PFSK-1 (cell line): ENCODE results near the gene PLCD4.

ENCODE experiments used
- FOXP2 ChIP-seq: optimal IDR thresholded peaks from 2 replicates; pipeline ENCODE3; 2011; ENCODE audit warnings: borderline replicate concordance, control low read depth, inconsistent platforms; ENCODE audit not compliant: insufficient read depth; ENCODE audit errors: extremely low read length, extremely low read depth
- POLR2AphosphoS5 ChIP-seq: IDR thresholded peaks from 2 replicates; pipeline ENCODE4 v1.6.1; 2012; ENCODE audit warnings: low read depth, mild to moderate bottlenecking, control low read depth, low read length, moderate library complexity
- REST ChIP-seq, 2 experiments: IDR thresholded peaks; 2 replicates each; pipeline versions ENCODE4 v1.6.1 to v1.8.0; 2011 to 2012; ENCODE audit warnings: low read depth in 2 of 2, low read length in 2 of 2, control low read depth in 1 of 2, inconsistent platforms in 1 of 2, mild to moderate bottlenecking in 1 of 2, moderate library complexity in 1 of 2; ENCODE audit not compliant: insufficient read depth in 1 of 2
- SIN3A ChIP-seq: IDR thresholded peaks from 2 replicates; pipeline ENCODE4 v1.6.1; 2012; ENCODE audit warnings: mild to moderate bottlenecking, low read length, moderate library complexity, borderline replicate concordance; ENCODE audit not compliant: insufficient read depth
- TAF1 ChIP-seq: IDR thresholded peaks from 2 replicates; pipeline ENCODE4 v1.6.1; 2012; ENCODE audit warnings: low read length, control low read depth, borderline replicate concordance; ENCODE audit not compliant: insufficient read depth

PLCD4 gene

GRCh38 chr2:218567797-218568189 is 39.9 kb upstream of the PLCD4 start:
- no peak for TF ChIP-seq REST (IDR thresholded peaks at IDR 0.05; ENCODE audit: insufficient read depth in 1 of 2, low read depth in 2 of 2, low read length in 2 of 2)
- 0 out of 2 replicates have a peak, but pooled peaks have one; percentile 4 for TF ChIP-seq TAF1

GRCh38 chr2:218568190-218569037 is 39.3 kb upstream of the PLCD4 start, which contains the start of the genes CNOT9 and USP37:
Gene CNOT9, plus strand, starts transcription at chr2:218568839. Its CDS starts 116 bp downstream, at chr2:218568955.
Gene USP37, minus strand, starts transcription at chr2:218568351. Its CDS starts 9,698 bp downstream, at chr2:218558653.
- TF ChIP-seq REST (IDR thresholded peaks at IDR 0.05; ENCODE audit: insufficient read depth in 1 of 2, low read depth in 2 of 2, low read length in 2 of 2) (no peak), SIN3A (peak; percentile 74; the same call in 1 of the 2 replicates), TAF1 (peak; percentile 38), POLR2AphosphoS5 (peak; percentile 77), FOXP2 (peak; percentile 34)

GRCh38 chr2:218569038-218569431 is 38.7 kb upstream of the PLCD4 start:
- TF ChIP-seq TAF1, result no peak
- TF ChIP-seq SIN3A, result no peak
- TF ChIP-seq FOXP2, result no peak
- TF ChIP-seq POLR2AphosphoS5, result no peak; the same call in 1 of the 2 replicates
- no peak for TF ChIP-seq REST (IDR thresholded peaks at IDR 0.05; ENCODE audit: insufficient read depth in 1 of 2, low read depth in 2 of 2, low read length in 2 of 2)

- TF ChIP-seq POLR2AphosphoS5 (no peak), SIN3A (0 out of 2 replicates have a peak, but pooled peaks have one; percentile 46)
Measured at GRCh38 chr2:218569661-218570500, 37.8 kb upstream of the PLCD4 start.

- no peak for TF ChIP-seq FOXP2
- no peak for TF ChIP-seq POLR2AphosphoS5
- no peak for TF ChIP-seq SIN3A
- no peak for TF ChIP-seq REST (IDR thresholded peaks at IDR 0.05; ENCODE audit: insufficient read depth in 1 of 2, low read depth in 2 of 2, low read length in 2 of 2)
- no peak for TF ChIP-seq TAF1
Measured at GRCh38 chr2:218570850-218571249, 36.8 kb upstream of the PLCD4 start.
